HG03520 (cell line): ENCODE data around the gene TSEN2.

Experiments used
- ATAC-seq: cut with Tn5 transposase; IDR thresholded peaks from one replicate; pipeline ENCODE4 v1.9.1; 2021; ENCODE audit warnings: mild to moderate bottlenecking, moderate library complexity; ENCODE audit not compliant: unreplicated experiment

The TSEN2 gene

DNA sequence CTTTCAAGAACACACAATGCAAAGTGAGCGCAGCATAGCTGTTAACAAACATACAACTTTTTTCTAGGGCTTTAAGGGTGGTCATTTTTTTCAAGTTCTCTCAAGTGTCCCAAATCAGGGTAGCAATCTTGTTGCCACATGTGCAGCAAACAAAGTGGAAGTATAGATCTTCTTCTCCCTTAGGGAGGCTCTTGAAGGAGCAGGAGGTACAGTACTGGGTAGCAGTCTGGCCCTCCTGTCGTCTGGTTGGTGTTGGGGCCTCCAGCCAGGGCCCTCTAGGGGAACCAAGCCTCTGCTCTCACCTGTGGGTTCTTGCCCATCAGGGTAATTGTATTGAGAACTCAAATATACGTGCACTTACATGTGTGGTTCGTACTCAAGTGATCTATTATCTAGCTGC is 98.5 kb downstream of the TSEN2 start:
- ATAC-seq = no peak
